Kidney glomerular epithelial cell (primary cell): Measurements from ENCODE around the gene LIPT2.

Experiments used
- DNase-seq: peaks from one replicate; lab custom pipeline; 2025; lab: John Stamatoyannopoulos, UW

LIPT2 gene

GRCh38 chr11:74494916-74495315 is 1.4 kb upstream of the LIPT2 start:
- no peak for DNase-seq

DNA sequence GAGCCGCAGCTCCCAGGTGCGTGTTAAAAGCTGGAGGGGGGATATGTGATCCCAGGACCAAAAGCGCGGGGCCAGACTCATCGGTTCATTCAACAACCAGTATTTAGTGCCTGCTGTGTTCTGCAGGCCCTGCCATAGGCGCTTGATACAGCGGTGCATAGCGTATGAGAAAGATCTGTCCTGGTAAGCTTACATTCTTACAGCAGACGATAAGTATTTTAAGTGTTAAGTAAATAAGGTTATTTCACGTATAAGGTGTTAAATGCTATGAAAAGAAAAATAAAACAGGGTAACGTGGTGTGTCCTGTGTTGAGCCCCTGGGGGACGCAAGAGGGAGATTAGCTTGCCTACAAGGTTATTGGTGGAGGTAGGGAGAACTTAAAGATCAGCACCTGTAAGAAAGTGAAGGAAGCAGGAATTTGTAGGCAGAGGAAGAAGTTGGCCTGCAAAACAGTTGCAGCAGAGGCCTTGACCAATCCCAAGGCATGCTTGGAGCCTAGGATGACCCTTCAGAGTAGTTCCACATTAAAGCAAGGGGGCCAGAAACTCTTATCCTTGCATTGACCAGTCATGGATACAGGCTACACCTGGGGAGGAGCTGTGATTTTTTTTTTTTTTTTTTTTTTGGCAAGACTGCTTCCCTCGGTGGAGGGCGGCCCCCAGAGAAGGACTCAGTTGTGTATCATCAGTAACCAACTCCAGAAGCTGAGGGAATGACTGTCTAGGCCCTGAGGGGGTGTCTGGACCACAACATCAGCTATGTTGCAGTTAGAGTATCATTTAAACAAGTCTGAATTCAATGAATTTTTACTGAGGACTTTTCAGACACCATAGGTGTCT is 487 bp upstream of the LIPT2 start:
- DNase-seq = peak; percentile 55

- DNase-seq = no peak
Measured at GRCh38 chr11:74492084-74492483, 1.4 kb downstream of the LIPT2 start.

DNA sequence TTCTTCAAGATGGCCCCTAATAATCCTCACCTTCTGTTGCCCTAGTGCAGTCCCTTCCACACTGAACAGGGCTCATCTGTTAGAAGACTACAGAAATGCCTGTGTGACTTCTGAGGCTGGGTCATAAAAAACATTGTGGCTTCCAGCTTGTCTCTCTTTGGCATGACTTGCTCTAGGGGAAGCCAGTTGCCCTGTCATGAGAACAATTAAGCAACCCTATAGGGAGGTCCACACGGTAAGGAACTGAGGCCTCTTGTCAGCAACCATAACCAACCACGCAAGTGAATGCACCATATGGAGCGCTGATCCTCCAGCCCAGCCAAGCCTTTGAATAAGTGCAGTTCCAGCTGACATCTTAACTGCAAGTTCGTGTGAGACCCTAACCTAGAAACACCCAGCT is 2.6 kb downstream of the LIPT2 start:
- no peak for DNase-seq

DNA sequence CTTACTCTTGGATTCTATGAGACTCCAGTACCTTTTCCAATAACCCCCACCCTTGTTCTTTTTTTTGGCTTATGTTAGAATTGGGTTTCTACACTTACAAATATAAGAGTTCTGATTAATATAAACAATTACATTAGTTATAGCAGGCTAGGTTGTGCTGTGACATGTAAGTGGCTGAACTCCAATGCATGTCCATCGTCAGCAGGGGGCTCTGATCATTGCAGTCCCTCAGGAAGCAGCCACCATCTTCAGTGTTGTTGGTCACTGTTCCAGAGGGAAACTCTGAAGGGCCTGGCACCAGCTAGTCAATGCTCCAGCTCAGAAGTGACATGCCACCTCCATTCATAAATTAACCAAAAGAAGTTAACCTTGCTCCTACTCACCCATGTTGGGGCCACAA is 5.6 kb downstream of the LIPT2 start:
- no peak for DNase-seq

DNA sequence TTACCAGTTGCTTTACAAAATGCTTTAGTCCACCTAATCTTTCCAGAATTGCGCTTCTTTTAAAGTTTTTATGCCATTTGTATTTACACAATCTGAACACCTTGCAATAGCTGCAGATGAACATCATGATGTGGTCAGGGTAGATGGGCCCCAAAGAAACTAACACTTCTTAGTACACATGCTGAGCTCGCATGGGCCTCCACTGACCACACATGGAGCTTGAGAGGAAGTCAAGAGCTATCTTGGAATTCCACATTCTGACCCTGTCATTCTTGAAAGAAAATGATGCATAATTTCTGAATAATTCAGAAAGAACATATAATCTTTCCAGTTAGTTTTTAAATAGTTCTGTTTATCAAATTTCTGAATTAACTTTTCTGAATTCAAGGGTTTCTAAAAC is 7.7 kb downstream of the LIPT2 start:
- DNase-seq = no peak

GRCh38 chr11:74480688-74481417 is 12.7 kb downstream of the LIPT2 start:
- no peak for DNase-seq

DNA sequence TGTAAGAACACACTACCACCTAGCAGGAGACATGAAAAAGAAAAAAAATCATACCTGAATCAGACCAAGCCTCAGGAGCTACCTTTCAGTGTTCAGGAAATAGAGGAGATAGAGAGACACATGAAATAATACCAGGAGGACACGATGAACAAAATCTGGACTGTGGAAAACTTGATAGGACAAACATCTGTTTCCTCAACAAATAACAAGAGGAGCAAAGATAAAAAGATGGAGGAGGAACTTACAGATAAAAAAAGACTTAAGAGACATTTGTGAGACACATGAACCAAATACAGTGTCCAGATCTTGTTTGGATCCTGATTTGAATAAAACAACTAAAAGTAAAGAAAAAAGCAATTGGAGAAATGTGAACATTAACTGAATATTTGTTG is 13.8 kb downstream of the LIPT2 start:
- DNase-seq = no peak

DNA sequence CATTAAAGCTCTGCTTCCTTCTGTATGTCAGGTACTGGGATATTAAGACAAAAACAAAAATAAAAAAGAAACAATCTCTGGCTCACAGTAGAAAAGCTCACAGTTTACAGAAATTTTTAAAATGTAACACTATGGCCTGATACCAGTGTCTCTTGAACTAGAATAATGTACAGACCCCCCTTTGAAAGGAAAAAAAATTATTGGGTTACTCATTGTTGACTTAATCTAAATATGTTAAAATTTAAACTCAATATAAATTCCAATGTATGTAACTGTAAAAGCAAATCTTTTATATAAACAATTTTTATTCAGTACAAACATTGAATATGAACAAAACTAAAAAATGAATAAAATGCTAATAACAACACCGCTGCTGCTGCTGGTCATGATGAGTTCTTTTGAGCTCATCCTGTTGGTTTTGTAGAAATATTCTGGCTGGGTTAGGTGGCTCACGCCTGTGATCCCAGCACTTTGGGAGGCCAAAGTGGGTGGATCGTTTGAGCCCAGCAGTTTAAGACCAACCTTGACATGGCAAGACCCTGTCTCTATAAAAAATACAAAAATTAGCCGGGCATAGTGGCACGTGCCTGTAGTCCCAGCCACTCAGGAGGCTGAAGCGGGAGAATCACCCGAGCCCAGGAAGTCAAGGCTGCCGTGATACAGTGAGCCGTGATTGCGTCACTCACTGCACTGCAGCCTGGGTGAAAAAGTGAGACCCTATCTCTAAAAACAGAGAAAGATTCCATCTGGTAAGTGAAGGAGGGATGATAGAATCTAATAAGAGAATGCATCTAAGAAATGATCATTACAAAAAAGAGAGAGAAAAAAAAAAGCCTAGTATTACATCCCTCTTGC is 14.4 kb downstream of the LIPT2 start:
- no peak for DNase-seq

DNA sequence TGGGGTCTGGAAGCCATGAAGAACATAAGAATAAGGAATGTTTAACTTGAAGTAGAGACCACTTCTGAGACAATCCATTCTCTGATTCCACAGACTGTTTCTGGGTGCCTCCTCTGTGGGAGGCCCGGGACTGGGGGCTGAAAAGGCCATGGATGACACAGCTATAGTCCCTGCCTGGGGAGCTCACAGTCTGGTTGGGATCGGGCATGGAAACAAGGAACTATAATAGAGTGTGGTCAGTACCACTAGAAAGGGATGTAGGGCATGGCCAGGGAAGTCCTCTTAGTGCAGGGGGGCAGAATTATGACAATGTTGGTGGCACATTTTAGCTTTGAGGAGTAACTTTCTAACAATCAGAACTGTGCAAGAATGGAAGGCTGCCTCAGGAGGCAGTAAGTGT is 17.0 kb downstream of the LIPT2 start:
- DNase-seq = no peak

GRCh38 chr11:74474316-74474715 is 19.2 kb downstream of the LIPT2 start:
- no peak for DNase-seq

DNA sequence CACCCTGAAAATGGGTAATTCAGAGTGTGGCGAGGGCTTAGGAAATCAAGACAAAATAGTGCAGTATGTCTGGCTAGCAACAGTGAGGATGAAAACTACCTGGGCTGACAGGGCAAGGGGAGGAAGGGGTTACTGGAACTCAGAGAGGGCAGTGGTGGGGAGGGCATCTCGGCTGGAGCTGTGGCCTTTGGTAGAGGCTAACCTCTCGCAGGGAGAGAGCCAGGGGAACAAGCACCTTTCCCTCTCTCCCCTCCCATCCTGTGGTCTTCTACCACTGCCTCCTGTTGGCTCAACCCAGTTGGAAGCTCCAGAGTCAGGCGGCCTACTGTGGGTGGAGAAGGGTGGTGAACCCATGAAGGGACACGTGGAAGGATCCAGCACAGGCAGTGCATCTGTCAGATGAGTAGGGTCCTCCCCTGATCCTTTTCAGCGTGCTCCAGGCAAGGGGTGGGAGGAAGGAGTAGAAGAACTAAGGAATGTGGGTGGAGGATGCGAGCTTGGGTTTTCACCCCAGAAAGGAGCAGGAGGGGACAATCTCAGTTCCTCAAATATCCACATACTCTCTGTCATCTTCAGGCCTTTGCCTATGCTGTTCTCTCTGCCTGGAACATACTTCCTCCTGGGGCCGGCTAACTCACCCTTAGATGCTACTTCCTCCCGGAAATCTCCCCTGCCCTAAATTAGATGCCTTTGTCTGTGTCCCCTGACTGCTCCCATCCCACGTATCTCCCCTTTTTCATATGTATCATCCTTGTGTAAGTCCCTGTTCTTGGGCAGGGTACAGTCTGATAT is 19.9 kb downstream of the LIPT2 start:
- DNase-seq = no peak

DNA sequence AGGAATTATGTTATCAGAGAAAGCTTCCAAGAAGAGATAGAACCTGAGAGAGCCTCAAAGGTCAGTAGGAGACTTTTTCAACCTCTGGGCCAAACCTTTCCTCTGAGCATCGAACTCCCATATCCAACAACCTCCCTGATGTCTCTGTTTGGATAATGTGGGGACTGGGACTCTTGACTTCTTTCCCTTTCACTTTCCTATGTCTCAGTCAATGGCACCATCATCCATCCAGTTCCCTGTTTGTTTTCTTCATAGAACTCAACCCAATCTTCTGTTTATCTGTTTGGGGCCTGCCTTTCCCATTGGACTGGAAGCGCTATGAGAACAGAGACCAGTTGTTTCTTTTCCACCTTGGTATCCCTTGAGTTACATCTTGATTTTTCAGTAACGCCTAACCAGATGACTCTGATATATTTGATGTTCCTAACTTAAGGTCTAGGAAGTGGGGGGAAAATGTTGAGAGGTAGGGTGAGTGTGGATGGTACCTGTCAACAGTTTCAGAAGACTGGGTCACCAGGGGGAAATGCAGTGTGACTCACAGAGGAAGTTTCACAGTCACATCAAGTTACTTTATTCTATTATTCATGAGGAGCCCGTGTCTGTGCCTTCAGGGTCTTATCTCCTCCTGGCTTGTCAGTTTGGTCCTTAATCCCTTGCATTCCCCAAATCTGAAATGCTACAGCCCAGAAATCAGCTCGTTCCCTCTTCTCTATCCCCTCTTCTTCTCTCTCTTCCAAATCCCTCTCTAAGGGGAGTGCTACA is 21.7 kb downstream of the LIPT2 start:
- DNase-seq = no peak

- DNase-seq = no peak
Measured at GRCh38 chr11:74471037-74471436, 22.5 kb downstream of the LIPT2 start.

GRCh38 chr11:74470526-74470925 is 23.0 kb downstream of the LIPT2 start:
- DNase-seq = no peak

- no peak for DNase-seq
Measured at GRCh38 chr11:74468936-74469335, 24.6 kb downstream of the LIPT2 start.

- DNase-seq = no peak
Measured at GRCh38 chr11:74468521-74468920, 25.0 kb downstream of the LIPT2 start.

DNA sequence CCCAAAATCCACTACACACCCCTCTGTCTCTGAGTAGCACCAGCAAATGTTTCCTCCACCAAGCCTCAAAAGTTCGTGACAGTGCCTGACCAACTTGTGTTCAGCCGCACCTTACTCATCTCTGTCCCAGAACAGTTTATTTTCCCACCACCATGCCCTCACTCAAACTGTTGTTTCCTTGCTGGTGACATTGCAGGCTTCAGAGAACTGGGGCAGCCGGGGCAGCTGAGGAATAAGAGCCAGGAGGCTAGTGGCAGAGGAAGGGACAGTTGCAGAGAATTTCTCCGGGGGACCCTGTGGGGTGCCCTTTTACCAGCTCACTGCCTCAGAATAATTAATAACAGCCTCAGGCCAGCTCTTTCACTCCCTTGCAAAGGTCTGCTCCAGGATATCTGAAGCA is 25.5 kb downstream of the LIPT2 start:
- no peak for DNase-seq

DNA sequence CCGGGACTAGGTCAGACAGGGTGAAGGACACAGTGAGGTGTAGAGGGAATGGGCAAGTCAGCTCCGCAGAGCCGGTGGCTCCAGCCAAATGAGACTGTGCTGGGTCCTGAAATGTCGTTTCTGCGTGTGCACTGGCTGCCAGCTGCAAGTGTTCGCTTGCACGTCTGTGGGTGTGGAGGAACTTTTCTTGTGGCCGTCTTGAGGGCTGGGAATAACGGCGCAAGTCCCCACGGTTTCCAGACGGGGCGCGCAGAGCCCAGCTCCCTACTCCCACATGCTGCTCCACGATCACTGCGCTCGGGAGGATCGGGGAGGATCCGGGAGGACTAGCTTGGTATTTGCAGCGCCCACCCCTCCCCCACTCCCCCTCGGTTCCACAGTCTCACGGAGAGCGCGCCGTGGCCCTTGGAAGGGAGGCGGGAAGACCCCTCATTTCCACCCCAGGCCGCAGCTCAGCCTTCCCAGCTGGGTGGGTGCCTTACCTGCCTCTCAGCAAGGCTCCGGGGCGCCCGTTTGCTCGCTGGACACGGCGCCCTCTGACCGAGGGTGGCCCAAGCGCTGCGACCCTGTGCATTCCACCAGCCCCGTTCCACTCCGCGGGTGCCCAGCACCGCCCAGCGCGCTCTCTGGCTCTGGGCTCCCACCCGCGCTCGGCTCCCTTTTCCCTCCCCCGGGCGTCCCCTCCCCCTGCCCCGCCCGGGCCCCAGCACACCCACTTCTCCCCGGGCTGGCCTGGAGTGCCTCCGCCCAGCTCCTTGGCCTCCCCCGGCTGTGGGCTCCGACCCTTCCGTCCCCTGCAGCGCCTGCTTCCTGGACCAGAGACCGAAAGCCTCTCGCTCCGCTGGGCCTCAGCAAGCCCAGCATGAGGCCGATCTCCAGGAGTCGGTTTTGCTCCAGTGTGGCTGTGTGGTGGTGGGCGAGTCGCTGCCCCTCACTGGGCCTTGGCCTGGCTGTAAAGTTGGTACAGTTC is 26.3 kb downstream of the LIPT2 start, which contains the start of gene KCNE3:
TSS of gene KCNE3 (minus strand) at position 634 of the 970 bp plus-strand sequence. CDS start 9,986 bp downstream, outside the sequence.
- peak; percentile 20 for DNase-seq

DNA sequence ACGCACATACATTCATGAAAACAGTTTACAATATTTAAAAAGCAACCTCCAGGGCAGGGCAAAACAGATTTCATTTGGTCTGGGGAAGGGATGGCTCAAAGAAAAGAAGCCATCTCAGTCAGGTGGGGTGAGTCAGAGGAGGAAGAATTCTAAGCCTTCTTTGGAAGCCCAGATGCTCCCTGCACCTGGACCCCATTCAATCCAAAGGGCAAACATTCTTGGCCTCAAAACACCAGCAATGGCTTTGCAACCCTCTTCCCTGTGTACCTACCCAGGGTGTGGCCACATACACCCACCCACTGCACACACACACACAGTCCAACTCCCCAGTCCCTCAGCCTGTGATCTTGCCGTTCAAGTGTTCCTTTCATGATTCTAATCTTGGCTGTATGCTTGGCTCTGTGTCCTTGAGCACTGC is 28.2 kb downstream of the LIPT2 start:
- no peak for DNase-seq
